ENCODE data around the gene PNPLA7. TPM values are rescaled to one million over a fixed set of nuclear protein-coding genes. Genes with fewer than 3 reads are reported as not detected.

Gene PNPLA7
- total and polyA plus RNA-seq, 9 donors, result 2.2 to 29.3 (median 13.0) TPM

DNA sequence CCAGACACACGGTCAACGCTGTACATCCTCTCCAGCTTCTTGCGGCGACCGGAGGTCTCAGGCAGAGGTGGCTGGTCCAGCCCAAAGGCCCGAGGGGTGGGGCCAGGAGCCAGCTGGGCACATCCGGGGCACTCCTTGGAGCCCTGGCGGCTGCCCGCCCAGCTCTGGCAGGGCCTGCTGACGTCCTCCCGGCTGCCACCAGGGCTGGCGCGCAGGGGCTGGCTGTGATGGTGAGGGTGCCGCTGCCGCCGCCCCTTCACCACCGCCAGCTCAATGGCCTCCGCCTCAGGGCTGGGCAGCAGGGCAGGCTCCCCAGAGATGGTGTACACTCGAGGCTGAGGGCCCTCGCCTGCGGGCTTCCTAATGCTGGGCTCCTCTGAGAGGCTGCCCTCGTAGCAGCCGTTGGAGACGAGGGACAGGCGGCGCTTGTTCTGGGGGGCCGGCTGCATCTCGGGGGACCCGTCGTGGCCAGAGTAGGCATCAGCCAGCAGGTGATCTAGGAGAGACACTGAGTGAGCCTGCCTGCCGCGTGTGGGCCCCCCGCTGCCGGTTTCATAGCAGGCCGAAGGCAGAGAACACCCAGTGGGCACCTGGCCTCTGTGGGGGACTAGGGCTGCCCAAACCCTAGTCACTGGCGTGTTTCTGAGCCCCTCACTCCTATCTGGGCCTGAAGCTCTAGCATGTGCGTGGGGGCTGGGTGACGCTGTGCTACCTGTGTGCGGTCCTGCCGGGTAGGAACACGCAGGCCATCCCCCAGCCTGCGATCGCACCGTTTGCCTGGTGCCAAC is 92.6 kb downstream of the PNPLA7 start:
- no peaks in the 10 kb centered on the region for H3K36me3 ChIP-seq
- no peaks in the 10 kb centered on the region for H3K27me3 ChIP-seq
- peak in 4 of 5 donors; percentile 15 to 65 (median 59) for DNase-seq
- WGBS, 3 donors, result 89 to 94% (median 90%) methylated on average over 29 to 44 of the region's 44 CpGs
- no peaks in the 10 kb centered on the region for H3K9me3 ChIP-seq
- peaks cover 15% of the 10 kb centered on the region for H3K4me1 ChIP-seq (ENCODE audit: insufficient read depth)
- TF ChIP-seq EP300 (IDR thresholded peaks at IDR 0.05), result no peak
- H3K4me3 ChIP-seq, result no peak overlapping the region
- peak overlapping the region in 1 of 2 donors; percentile 30 for H3K27ac ChIP-seq
- intact Hi-C loops (cut with DNase I), result loop anchor here in 1 of 4 donors (2.0 kb wide), 1 partner anchor 35 kb away; the partner anchor contains the start of genes EXD3 and NOXA1

DNA sequence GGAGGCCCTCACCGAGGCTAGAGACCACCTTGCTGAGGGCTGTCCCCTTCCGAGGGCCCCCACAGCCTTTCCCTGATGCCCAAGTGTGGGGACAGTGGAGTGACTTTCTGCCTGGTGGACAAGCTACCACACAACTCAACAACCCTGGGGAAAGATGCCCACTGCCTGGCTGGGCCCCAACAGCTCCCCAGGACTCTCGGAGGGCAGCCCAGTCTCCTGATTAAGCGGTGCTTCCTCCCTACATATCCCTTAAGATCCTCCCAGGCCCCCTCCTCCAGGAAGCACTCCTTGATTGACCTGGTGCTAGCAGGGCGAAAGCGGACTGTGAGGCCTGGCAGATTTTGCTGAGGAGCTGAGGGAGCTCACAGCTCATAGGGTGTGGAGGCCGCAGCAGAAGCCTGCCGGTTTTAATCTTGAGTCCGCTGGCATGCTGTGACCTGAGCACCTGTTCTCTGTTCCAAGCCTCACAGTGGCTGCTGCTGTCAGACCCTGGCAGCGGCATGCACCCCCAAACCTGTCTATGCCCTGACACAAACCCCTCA is 93.3 kb downstream of the PNPLA7 start:
- 79 to 81% (median 80%) methylated on average over 10 of the region's 10 CpGs for WGBS, 3 donors

GRCh38 chr9:137456061-137456863 is 93.9 kb downstream of the PNPLA7 start:
- Histone ChIP-seq H3K27me3 (no peaks in the 10 kb centered on the region), H3K4me1 (ENCODE audit: insufficient read depth) (peaks cover 15% of the 10 kb centered on the region), H3K36me3 (no peaks in the 10 kb centered on the region), H3K4me3 (no peak overlapping the region), H3K9me3 (no peaks in the 10 kb centered on the region), H3K27ac (peak overlapping the region in 1 of 2 donors; percentile 38)
- peak in 3 of 5 donors; percentile 17 to 43 (median 21) for DNase-seq
- TF ChIP-seq POLR2A (IDR thresholded peaks at IDR 0.05), result no peak
- intact Hi-C loops (cut with DNase I), result no loop called here
- 56 to 59% (median 57%) methylated on average over 12 of the region's 12 CpGs for WGBS, 3 donors

More for the DNA sequence above, 93.3 kb downstream of the PNPLA7 start:
- no peak overlapping the region for H3K4me3 ChIP-seq
- no peaks in the 10 kb centered on the region for H3K9me3 ChIP-seq
- H3K4me1 ChIP-seq (ENCODE audit: insufficient read depth), result peaks cover 15% of the 10 kb centered on the region
- no peaks in the 10 kb centered on the region for H3K36me3 ChIP-seq
- TF ChIP-seq, protein P1, sequence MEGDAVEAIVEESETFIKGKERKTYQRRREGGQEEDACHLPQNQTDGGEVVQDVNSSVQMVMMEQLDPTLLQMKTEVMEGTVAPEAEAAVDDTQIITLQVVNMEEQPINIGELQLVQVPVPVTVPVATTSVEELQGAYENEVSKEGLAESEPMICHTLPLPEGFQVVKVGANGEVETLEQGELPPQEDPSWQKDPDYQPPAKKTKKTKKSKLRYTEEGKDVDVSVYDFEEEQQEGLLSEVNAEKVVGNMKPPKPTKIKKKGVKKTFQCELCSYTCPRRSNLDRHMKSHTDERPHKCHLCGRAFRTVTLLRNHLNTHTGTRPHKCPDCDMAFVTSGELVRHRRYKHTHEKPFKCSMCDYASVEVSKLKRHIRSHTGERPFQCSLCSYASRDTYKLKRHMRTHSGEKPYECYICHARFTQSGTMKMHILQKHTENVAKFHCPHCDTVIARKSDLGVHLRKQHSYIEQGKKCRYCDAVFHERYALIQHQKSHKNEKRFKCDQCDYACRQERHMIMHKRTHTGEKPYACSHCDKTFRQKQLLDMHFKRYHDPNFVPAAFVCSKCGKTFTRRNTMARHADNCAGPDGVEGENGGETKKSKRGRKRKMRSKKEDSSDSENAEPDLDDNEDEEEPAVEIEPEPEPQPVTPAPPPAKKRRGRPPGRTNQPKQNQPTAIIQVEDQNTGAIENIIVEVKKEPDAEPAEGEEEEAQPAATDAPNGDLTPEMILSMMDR (IDR thresholded peaks at IDR 0.05), result no peak
- TF ChIP-seq EP300 (IDR thresholded peaks at IDR 0.05) (no peak), POLR2A (IDR thresholded peaks at IDR 0.05) (no peak)
- H3K27ac ChIP-seq, result peak overlapping the region in 1 of 2 donors; percentile 38
- intact Hi-C loops (cut with DNase I), result no loop called here
- no peaks in the 10 kb centered on the region for H3K27me3 ChIP-seq
- DNase-seq, result peak; percentile 8 to 53 (median 37)

- Histone ChIP-seq H3K4me1 (ENCODE audit: insufficient read depth) (peaks cover 15% of the 10 kb centered on the region), H3K36me3 (no peaks in the 10 kb centered on the region), H3K9me3 (no peaks in the 10 kb centered on the region), H3K27ac (no peak overlapping the region), H3K4me3 (no peak overlapping the region), H3K27me3 (no peaks in the 10 kb centered on the region)
- 82 to 84% (median 83%) methylated on average over 18 of the region's 18 CpGs for WGBS, 3 donors
- peak in 4 of 5 donors; percentile 12 to 43 (median 30) for DNase-seq
- intact Hi-C loops (cut with DNase I), result no loop called here
- no peak for TF ChIP-seq EP300 (IDR thresholded peaks at IDR 0.05)
- TF ChIP-seq, protein P1 (IDR thresholded peaks at IDR 0.05), result no peak
- no peak for TF ChIP-seq POLR2A (IDR thresholded peaks at IDR 0.05)
These were observed 94.7 kb downstream of the PNPLA7 start for GRCh38 chr9:137455359-137455991.
